NCI-H460 (cell line): Measurements from ENCODE around the gene IL4I1. TPM values are rescaled to one million over a fixed set of nuclear protein-coding genes. Genes with fewer than 3 reads are reported as not detected.

Experiments used
- DNase-seq: peaks from one replicate; pipeline ENCODE4 v3.0.0-alpha.2; 2016; ENCODE audit warnings: low read depth; ENCODE audit errors: extremely low read depth
- total RNA-seq: library from RNA; depleted of rRNA; stranded (reverse); fragments of >200 nt; shearing (Covaris generic); gene quantifications from 2 replicates; pipeline ENCODE4 v1.2.3, GENCODE V29; 2014

IL4I1 gene
- total RNA-seq, 1 experiment from 2014 or later, result not detected

DNA sequence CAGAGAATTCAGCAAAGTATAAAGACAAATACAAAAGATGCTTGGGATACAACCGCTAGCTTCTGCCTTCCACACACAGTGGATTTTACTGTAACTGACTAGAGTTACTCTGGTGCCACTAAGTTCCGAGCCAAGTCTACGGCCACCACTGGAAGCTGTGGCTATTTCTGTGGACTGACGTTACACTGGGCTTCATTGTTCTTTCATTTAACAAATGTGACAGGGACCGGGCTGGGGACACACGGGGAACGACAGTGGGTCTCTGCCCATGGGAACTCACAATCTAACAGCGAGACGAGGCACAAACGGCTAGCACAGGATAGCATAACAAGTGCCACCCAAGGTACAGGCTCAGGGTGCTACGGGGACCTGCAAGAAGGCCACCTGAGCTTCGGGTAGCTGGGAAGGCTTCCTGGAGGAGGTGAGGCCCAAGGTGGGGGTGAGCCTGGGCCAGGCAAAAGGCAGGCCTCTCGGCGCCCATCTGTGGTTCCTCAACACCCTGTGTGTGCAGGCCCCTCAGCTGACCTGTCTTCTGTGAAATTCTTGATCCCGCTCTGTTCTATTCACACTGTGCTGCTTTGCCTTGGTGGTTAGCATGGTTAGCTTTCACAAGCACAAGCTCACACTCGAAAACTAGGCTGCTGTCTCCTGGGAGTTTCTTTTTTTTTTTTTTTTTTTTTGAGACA, 10.3 kb upstream of the IL4I1 start:
- no peak for DNase-seq

GRCh38 chr19:49904136-49904535, 7.4 kb upstream of the IL4I1 start:
- DNase-seq, result no peak

- DNase-seq, result no peak
Measured at GRCh38 chr19:49895566-49896297, 955 bp downstream of the IL4I1 start.

DNA sequence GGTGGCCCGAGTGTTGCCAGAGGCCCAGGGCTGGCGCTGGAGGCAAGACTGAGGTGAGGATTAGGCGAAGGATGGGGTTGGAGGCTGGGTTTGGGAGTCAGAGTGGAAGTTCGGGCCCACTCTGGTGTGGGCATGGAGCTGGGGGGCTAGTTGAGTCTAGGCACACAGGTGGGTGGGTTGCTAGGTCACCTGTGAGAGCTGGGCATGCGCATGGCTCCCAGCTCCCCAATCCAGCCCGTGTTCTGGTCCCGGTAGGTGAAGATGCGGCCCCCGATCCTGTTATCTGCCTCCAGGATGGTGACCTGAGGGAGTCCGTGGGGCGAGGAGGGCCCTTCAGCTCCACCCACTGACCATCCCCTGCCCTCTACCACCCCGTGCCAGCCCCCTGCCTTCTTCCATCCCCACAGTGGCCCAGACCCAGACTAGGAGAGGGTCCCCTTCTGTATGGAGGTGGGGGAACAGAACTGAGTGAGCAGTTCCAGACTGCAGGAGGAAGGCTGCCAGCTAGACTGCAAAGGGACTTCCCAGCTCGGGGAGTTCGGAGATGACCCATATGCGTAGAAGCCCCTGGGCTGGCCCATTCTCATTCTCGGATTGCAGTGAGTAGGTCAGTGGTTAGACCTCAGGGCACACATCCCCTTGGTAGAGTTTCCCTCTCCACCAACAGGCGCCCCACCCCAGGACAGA, 1.7 kb downstream of the IL4I1 start:
- no peak for DNase-seq

DNA sequence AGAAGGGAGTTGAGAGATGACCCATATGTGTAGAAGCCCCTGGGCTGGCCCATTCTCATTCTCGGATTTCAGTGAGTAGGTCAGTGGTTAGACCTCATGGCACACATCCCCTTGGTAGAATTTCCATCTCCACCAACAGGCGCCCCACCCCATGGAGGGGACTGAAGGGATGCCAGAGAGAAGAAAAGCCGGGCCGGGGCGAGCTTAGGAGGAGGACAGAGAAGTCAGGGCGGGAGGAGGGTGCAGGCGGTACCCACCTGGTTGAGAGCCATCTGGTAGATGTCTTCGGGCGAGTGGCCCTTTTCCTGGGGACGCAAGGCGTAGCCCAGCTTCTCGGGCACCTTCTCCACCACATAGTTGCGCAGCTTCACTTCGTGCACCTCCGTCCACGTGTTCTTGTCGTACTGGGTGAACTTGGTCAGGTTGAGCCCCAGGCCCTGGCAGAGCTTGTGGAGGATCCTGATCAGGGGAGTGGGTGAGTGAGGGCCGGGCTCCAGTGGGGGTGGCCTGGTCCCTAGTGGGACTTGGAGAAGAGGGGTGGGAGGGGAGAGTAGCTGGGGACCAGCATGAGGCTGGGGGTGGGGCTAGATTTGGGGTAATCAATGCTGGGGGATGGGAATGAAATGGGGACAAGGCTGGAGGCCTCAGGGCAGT, 2.5 kb downstream of the IL4I1 start:
- no peak for DNase-seq

- DNase-seq, result no peak
Measured at GRCh38 chr19:49892716-49893115, 4.0 kb downstream of the IL4I1 start.

- DNase-seq, result no peak
Measured at GRCh38 chr19:49891393-49891792, 5.3 kb downstream of the IL4I1 start.

DNA sequence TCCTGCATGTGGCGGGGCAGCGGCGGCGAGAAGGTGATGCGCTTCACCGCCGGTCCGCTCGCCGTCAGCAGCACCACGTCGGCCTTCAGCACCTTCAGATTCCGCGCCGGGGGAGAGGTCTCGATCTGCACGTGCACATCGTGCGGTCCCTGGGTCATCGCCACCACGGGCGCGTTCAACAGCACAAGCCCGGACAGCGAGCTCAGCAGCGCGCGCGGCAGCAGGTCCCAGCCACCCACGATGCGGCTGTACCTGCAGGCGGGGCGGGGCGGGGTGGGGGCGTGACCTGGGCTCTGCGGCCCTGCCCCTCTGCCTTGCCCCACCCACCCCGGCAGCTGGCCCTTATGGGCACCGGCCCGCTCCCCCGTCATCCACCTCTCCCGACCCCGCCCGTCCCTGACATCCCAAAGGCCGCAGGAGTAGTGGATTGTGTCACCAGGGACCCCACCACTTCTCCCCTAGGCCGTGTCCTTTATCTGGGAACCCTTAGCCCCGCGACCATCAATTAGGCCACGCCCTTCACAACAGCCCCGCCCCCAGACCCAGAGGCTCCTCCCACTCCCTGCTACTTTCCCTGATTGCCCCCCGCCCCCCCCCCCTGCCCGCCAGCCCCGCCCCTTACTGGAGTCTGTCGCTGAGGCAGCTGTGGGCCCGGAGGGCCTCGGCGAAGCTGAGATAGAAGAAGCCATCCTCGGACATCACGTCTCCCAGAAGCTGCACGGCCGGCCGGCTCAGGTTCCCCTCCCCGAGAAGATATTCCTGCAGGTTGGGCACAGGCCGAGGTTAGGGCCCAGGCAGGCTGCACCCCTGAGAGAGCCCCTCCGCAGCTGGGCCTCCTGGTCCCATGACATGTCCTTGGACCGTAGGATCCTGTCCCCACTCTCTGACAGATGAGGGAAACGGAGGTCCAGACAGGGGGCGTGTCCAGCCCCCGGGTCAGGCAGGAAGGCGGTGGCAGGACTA, 6.1 kb downstream of the IL4I1 start:
- no peak for DNase-seq

GRCh38 chr19:49889687-49890348, 6.9 kb downstream of the IL4I1 start:
- DNase-seq, result peak; percentile 53

DNA sequence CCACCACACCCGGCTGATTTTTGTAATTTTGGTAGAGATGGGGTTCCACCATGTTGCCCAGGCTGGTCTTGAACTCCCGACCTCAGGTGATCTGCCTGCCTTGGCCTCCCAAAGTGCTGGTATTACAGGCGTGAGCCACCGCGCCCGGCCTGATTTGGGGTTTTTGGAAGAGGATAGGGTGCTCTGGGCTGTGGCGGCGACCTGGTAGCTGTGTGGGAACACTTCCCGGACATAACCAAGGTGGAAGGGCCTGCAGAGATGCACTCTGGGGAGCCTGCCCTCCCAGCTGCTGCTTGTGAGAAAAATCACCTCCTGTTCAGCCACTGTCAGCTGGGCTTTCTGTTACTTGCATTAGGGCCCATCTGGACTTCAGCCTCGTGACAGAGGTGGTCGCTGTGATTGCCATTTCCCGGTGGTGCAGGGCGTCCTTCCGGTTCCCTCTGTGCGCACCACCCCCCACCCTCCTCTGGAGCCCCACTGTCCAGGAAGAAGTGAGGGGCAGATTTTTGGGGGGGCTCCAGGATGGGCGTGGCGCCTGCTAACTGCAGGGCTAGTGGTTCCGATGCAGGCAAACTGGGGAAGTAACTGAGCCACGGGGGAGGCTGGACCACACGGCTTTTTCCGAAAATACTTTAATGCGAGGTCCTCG, 7.5 kb downstream of the IL4I1 start:
- no peak for DNase-seq

DNA sequence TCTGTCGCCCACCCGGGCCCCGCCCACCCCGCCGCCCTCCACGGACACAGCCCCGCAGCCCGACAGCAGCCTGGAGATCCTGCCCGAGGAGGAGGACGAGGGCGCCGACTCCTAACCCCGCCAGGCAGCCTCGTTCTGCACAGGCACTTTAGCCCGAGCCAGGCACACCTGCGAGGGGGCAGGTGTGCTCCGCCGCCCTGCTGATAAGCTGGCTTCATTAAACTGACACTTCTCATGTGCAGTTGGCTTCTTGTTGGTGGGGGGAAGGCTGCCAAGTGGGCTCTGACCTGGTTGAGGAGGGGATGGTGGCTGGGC, 8.2 kb downstream of the IL4I1 start:
- DNase-seq, result no peak

DNA sequence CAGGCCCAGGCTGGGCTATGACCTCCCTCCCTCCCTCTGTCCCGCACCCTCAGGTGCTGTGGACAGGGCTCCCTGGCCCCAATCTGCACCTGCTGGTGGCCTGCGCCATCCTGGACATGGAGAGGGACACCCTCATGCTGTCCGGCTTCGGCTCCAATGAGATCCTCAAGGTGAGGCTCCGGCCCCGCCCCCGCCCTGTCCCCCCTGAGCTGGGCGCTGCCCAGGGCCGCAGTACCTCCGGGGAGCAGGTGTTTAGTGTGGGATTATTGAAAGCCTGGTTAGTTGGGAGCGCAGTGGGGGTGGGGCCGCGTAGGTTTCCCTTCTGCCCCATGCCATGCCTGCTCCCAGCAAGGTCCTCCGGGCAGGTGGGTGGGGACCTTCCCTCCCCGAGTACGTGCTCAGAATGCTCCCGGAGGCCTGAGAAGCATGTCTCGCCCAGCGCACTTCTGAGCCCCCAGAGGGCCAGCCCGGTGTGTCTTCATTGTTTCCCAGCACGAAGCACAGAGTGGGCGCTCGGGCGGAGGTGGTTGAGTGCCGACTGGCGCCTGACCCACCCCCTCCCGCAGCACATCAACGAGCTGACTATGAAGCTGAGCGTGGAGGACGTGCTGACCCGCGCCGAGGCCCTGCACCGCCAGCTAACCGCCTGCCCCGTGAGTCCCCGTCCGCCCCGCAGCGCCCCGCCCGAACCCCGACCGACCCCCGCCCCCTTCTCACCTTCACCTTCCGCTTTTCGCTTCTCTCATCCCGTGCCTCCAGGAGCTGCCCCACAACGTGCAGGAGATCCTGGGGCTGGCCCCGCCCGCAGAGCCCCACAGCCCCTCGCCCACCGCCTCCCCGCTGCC, 8.8 kb downstream of the IL4I1 start:
- DNase-seq, result no peak

GRCh38 chr19:49887037-49887664, 9.5 kb downstream of the IL4I1 start:
- DNase-seq, result no peak

DNA sequence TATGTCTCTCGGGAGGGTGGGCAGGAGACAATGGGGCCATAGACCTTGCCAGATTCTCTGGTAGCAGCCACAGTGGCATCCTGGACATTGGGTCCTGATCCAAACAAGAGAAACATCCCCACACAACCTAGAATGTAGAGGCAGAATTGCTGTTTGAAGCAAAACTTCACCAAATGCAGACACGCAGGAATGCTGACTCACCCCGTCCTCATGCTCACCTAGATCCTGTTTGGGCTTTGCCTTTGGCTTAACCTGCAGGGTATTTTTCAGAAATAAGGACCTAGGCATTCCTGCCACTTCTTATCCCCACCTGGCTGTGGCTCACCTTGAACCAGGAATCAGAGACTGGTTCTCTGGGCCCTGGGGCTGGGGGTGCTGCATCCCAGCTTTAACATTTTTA, 11.9 kb downstream of the IL4I1 start:
- no peak for DNase-seq

GRCh38 chr19:49884109-49884508, 12.6 kb downstream of the IL4I1 start:
- DNase-seq, result no peak

GRCh38 chr19:49883094-49883493, 13.6 kb downstream of the IL4I1 start:
- DNase-seq, result no peak

DNA sequence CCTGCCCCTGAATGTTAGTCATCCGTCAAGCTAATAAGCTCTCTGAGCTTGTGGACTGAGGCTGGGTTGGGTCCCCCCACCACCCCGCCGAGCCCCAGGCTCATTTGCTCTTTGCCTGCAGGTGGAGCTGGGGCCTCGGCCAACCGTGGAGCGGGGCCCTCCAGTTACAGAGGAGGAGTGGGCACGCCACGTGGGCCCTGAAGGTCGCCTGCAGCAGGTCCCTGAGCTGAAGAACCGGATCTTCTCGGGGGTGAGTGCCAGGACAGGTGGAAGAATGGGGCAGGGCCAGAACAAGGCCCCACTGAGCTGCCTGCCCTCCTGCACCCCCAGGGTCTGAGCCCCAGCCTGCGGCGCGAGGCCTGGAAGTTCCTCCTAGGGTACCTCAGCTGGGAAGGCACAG, 14.0 kb downstream of the IL4I1 start:
- no peak for DNase-seq
